Suprapubic skin (tissue), 4 donors: ENCODE data around the gene ADGRB3.

Experiments used
- EP300 ChIP-seq: sonication (generic); formaldehyde crosslinking; IDR thresholded peaks from one replicate; pipeline ENCODE4 v1.6.1; 2017; ENCODE audit warnings: antibody characterized with exemption
- POLR2A ChIP-seq, 2 donors: fragments of 450-650 bp; IDR thresholded peaks; one replicate each; pipeline ENCODE4 v1.6.1; 2017; ENCODE audit warnings: antibody characterized with exemption in 2 of 2, mild to moderate bottlenecking in 2 of 2, moderate library complexity in 2 of 2
- POLR2AphosphoS5 ChIP-seq, 3 donors: sonication (generic); formaldehyde crosslinking; IDR thresholded peaks; one replicate each; pipeline ENCODE4 v1.6.1; 2017; ENCODE audit warnings: antibody characterized with exemption in 3 of 3
- TF ChIP-seq, protein P1 (sequence below), 2 donors: fragments of 200-600 bp in 1 of 2; fragments of 450-650 bp in 1 of 2; sonication (generic) in 1 of 2; IDR thresholded peaks; one replicate each; pipeline ENCODE4 v1.5.1; 2016 to 2019; ENCODE audit warnings: antibody characterized with exemption in 2 of 2, mild to moderate bottlenecking in 1 of 2, moderate library complexity in 1 of 2

DNA sequence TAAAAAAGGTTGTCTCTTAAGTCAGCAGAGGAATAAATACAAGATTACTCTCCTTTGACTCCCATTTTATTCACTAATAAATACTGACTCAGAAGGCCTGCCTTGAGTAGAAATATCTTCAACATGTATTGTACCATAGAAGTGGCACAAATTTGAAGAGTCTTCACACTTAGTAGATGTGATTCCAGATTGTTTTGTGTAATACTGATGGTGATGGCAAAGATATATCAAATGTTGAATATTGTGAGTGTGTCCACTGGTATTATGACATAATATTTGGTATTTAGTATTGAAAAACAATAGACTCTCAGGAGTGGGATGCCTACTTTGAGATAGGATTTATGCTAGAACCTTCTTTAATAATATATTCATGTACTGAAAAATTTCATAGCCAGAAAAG is 7.0 kb downstream of the ADGRB3 start:
- TF ChIP-seq, protein P1, sequence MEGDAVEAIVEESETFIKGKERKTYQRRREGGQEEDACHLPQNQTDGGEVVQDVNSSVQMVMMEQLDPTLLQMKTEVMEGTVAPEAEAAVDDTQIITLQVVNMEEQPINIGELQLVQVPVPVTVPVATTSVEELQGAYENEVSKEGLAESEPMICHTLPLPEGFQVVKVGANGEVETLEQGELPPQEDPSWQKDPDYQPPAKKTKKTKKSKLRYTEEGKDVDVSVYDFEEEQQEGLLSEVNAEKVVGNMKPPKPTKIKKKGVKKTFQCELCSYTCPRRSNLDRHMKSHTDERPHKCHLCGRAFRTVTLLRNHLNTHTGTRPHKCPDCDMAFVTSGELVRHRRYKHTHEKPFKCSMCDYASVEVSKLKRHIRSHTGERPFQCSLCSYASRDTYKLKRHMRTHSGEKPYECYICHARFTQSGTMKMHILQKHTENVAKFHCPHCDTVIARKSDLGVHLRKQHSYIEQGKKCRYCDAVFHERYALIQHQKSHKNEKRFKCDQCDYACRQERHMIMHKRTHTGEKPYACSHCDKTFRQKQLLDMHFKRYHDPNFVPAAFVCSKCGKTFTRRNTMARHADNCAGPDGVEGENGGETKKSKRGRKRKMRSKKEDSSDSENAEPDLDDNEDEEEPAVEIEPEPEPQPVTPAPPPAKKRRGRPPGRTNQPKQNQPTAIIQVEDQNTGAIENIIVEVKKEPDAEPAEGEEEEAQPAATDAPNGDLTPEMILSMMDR (IDR thresholded peaks at IDR 0.05), result no peak
- TF ChIP-seq POLR2A (IDR thresholded peaks at IDR 0.05), result no peak
- TF ChIP-seq POLR2AphosphoS5 (IDR thresholded peaks at IDR 0.05), result no peak
- TF ChIP-seq EP300, result no peak
